Parathyroid adenoma (tissue), 2 donors: Measurements from ENCODE around the gene C17orf78.
"Not testable (repeated sequence)": the region's sequence is repeated elsewhere in the genome, so short reads cannot be mapped to it uniquely, and the experiment has no call there.

Experiments
- H2AFZ ChIP-seq: fragments of 300-600 bp; sonication (generic); one replicate; pipeline ENCODE4 v1.7.0; 2017; ENCODE audit warnings: antibody characterized with exemption, mild to moderate bottlenecking
- H3K27ac ChIP-seq: fragments of 300-600 bp; sonication (generic); one replicate; pipeline ENCODE4 v1.7.0; 2017
- H3K27me3 ChIP-seq: fragments of 300-600 bp; sonication (generic); one replicate; pipeline ENCODE4 v1.7.0; 2017; ENCODE audit warnings: low read length; ENCODE audit not compliant: control insufficient read depth, insufficient read depth
- H3K36me3 ChIP-seq: fragments of 300-600 bp; sonication (generic); one replicate; pipeline ENCODE4 v1.7.0; 2017; ENCODE audit warnings: low read length; ENCODE audit not compliant: control insufficient read depth, insufficient read depth
- H3K4me1 ChIP-seq: fragments of 300-600 bp; sonication (generic); one replicate; pipeline ENCODE4 v1.7.0; 2017; ENCODE audit warnings: control low read depth
- H3K4me2 ChIP-seq: fragments of 300-600 bp; sonication (generic); one replicate; pipeline ENCODE4 v1.7.0; 2017; ENCODE audit warnings: low read length
- H3K4me3 ChIP-seq: fragments of 300-600 bp; sonication (generic); one replicate; pipeline ENCODE4 v1.7.0; 2017; ENCODE audit warnings: low read depth, low read length
- H3K79me2 ChIP-seq: fragments of 300-600 bp; sonication (generic); one replicate; pipeline ENCODE4 v1.7.0; 2017; ENCODE audit warnings: control low read depth
- H3K9ac ChIP-seq: fragments of 300-600 bp; sonication (generic); one replicate; pipeline ENCODE4 v1.7.0; 2017; ENCODE audit warnings: mild to moderate bottlenecking
- H3K9me3 ChIP-seq: fragments of 300-600 bp; sonication (generic); one replicate; pipeline ENCODE4 v1.7.0; 2017; ENCODE audit warnings: low read length; ENCODE audit not compliant: control insufficient read depth
- TF ChIP-seq, protein P1 (sequence below): fragments of 300-600 bp; sonication (generic); IDR thresholded peaks from one replicate; pipeline ENCODE4 v1.7.0; 2017; ENCODE audit warnings: antibody characterized with exemption, mild to moderate bottlenecking
- donor health status: primary hyperparathyroidism.

C17orf78 gene

GRCh38 chr17:37405955-37406634 lies 30.3 kb downstream of the C17orf78 start:
- H3K4me2 ChIP-seq = peak overlapping the region; percentile 72
- H3K36me3 ChIP-seq = no peaks in the 10 kb centered on the region
- H3K9me3 ChIP-seq = no peaks in the 10 kb centered on the region
- H3K27me3 ChIP-seq = no peaks in the 10 kb centered on the region
- peaks cover 5% of the 10 kb centered on the region for H3K79me2 ChIP-seq
- TF ChIP-seq, protein P1, sequence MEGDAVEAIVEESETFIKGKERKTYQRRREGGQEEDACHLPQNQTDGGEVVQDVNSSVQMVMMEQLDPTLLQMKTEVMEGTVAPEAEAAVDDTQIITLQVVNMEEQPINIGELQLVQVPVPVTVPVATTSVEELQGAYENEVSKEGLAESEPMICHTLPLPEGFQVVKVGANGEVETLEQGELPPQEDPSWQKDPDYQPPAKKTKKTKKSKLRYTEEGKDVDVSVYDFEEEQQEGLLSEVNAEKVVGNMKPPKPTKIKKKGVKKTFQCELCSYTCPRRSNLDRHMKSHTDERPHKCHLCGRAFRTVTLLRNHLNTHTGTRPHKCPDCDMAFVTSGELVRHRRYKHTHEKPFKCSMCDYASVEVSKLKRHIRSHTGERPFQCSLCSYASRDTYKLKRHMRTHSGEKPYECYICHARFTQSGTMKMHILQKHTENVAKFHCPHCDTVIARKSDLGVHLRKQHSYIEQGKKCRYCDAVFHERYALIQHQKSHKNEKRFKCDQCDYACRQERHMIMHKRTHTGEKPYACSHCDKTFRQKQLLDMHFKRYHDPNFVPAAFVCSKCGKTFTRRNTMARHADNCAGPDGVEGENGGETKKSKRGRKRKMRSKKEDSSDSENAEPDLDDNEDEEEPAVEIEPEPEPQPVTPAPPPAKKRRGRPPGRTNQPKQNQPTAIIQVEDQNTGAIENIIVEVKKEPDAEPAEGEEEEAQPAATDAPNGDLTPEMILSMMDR = no peak
- H2AFZ ChIP-seq = peak overlapping the region; percentile 98
- H3K4me3 ChIP-seq = peak overlapping the region; percentile 87
- peaks cover 2% of the 10 kb centered on the region for H3K4me1 ChIP-seq
- H3K27ac ChIP-seq = peak overlapping the region; percentile 45
- H3K9ac ChIP-seq = peak overlapping the region; percentile 17

DNA sequence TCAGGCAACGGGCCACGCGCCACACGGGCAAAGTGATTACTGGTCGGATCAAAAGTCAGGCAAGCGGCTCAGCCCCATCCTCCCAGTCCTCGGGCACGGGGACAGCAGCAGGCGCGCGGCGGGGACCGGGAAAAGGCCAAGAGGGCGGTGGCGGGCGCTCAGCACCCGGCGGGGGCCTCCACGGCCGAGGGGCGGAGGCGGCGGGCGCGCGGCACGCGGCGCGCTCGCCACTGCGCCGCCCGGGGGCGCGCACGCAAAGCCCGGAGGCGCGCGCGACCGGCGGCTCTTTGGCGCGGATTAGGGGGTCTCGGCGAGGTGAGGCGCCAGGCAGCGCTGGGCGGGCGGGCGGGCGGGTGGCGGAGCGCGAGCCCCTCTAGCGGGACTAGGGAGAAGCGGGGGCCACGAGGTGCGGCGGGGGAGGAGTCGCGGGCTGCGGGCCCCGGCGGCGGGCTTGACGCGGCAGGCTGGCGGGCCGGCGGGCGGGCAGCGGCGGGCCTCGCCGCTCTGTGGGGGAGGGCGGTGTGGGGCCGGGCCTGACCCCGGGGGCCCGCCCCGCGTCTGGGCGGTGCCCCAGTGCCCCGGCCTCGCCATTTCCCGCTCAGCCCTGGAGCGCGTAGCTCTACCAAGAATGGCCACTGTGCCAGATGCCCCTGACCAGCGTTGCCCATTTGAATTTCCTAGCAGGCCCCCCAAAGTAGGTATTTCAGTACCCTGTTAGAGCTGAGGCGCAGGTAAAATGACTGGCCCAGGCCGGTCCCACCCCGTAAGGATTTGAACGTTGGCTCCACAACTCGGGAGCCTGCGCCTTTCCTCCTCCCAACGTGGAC lies 31.1 kb downstream of the C17orf78 start, which contains the start of the genes ACACA and TADA2A:
ACACA (minus strand) TSS at position 202 of the 827 bp plus-strand sequence. CDS start 537 bp downstream, outside the sequence.
TADA2A (plus strand) TSS at position 252 of the 827 bp plus-strand sequence. CDS start 4,480 bp downstream, outside the sequence.
- no peaks in the 10 kb centered on the region for H3K36me3 ChIP-seq
- peak within 1 kb of the TSS; percentile 87 for H3K4me3 ChIP-seq
- no peaks in the 10 kb centered on the region for H3K27me3 ChIP-seq
- TF ChIP-seq, protein P1 = peak; percentile 4
- H3K9me3 ChIP-seq = no peaks in the 10 kb centered on the region
- H3K4me1 ChIP-seq = peaks cover 2% of the 10 kb centered on the region
- peak within 1 kb of the TSS; percentile 17 for H3K9ac ChIP-seq
- peak within 1 kb of the TSS; percentile 85 for H3K27ac ChIP-seq
- H2AFZ ChIP-seq = peak within 1 kb of the TSS; percentile 98
- peak within 1 kb of the TSS; percentile 72 for H3K4me2 ChIP-seq
- peaks cover 5% of the 10 kb centered on the region for H3K79me2 ChIP-seq

- H2AFZ ChIP-seq, H3K36me3 ChIP-seq, H3K79me2 ChIP-seq, H3K4me2 ChIP-seq, H3K9ac ChIP-seq, H3K27me3 ChIP-seq, H3K27ac ChIP-seq, H3K4me1 ChIP-seq, H3K4me3 ChIP-seq, H3K9me3 ChIP-seq: not testable (repeated sequence)
These were observed 32.3 kb downstream of the C17orf78 start for GRCh38 chr17:37408145-37408479.

- H3K4me2 ChIP-seq = no peak overlapping the region
- peaks cover 9% of the 10 kb centered on the region for H3K79me2 ChIP-seq
- TF ChIP-seq, protein P1 = no peak
- H3K27me3 ChIP-seq = no peaks in the 10 kb centered on the region
- no peak overlapping the region for H2AFZ ChIP-seq
- H3K9ac ChIP-seq = no peak overlapping the region
- peaks cover 2% of the 10 kb centered on the region for H3K4me1 ChIP-seq
- H3K9me3 ChIP-seq = no peaks in the 10 kb centered on the region
- H3K36me3 ChIP-seq = no peaks in the 10 kb centered on the region
- no peak overlapping the region for H3K27ac ChIP-seq
- no peak overlapping the region for H3K4me3 ChIP-seq
These were observed 34.6 kb downstream of the C17orf78 start for GRCh38 chr17:37410357-37410756.

DNA sequence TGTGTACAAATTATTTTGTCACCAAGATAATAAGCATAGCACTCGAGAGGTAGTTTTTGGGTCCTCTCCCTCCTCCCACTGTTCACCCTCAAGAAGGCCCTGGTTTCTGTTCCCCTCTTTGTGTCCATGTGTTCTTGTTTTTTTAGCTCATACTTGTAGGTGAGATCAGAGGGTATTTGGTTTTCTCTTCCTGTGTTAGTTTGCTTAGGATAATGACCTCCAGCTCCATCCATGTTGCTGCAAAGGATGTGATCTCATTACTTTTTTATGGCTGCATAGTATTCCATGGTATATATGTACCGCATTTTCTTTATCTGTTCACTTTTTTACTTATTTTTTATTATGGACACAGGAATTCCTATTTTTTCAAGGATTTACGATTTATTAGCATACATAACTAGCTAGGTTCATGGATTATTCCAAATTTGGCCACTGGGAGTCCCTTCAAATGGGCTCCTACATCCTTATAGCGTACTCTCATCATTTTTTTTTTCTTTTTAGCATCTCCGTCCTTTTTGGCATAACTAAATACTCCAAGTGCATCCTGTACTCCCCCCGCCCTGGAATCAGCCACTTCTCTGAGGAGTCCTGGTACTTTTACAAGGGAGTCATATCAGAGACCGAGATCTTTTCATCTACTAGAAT lies 38.2 kb downstream of the C17orf78 start:
- Histone ChIP-seq H3K27me3 (no peaks in the 10 kb centered on the region), H3K36me3 (no peaks in the 10 kb centered on the region)

More for the DNA sequence above, 38.2 kb downstream of the C17orf78 start:
- peaks cover 5% of the 10 kb centered on the region for H3K79me2 ChIP-seq
- TF ChIP-seq, protein P1 = no peak
- no peak overlapping the region for H3K9ac ChIP-seq
- no peak overlapping the region for H3K27ac ChIP-seq
- H2AFZ ChIP-seq = no peak overlapping the region
- no peak overlapping the region for H3K4me2 ChIP-seq
- no peak overlapping the region for H3K4me3 ChIP-seq
- no peaks in the 10 kb centered on the region for H3K4me1 ChIP-seq
- no peaks in the 10 kb centered on the region for H3K9me3 ChIP-seq
